ENCODE data around the gene DLGAP1. TPM values are rescaled to one million over a fixed set of nuclear protein-coding genes. Genes with fewer than 3 reads are reported as not detected.

The DLGAP1 gene
- total and polyA plus RNA-seq, 2 experiments from 2014 or later: 17.0 to 48.5 TPM

DNA sequence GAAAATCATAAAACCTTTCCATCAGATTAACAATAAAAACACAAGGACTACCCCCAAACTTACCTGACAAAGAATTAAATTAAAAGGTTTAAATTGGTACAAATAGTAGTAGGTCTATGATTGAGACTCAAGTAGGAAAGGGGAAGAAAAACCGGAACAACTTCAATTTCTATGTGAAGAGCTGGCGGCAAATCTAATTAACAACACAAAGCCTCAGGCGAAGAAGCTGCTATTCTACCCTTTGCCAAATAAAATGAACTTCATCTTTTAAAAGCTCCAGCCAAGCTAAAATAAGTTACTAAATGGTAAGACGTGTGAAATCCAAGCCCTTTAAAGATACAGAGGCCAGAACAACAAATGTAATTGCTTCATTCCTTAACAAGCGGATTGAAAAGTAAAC lies 146.5 kb downstream of the DLGAP1 start:
- Mint-ChIP-seq H3K4me3 (peak overlapping the region; percentile 43; the same call in 2 of the 3 replicates), H3K9me3 (peaks cover 2% of the 10 kb centered on the region; the same call in 2 of the 3 replicates), H3K4me1 (peaks cover 44% of the 10 kb centered on the region), H3K27me3 (ENCODE audit: insufficient read depth, low read depth, poor library complexity) (no peaks in the 10 kb centered on the region), H3K27ac (peak overlapping the region; percentile 34; the same call in 1 of the 2 replicates), H3K36me3 (ENCODE audit: low read depth) (peaks cover 6% of the 10 kb centered on the region; the same call in 2 of the 3 replicates)
- H3K4me2 ChIP-seq: peak overlapping the region; percentile 40
- H3F3A ChIP-seq (replicated peaks; ENCODE audit: low read depth): no peaks in the 10 kb centered on the region
- H3K79me2 ChIP-seq (replicated peaks; ENCODE audit: insufficient read depth): no peaks in the 10 kb centered on the region; the same call in 1 of the 2 replicates
- DNase-seq (ENCODE audit: low spot score) (peak; percentile 36), ATAC-seq (no peak)
- no peaks in the 10 kb centered on the region for H3K27me3 ChIP-seq (ENCODE audit: insufficient read depth)
- H3K9me2 ChIP-seq (ENCODE audit: insufficient read depth): no peaks in the 10 kb centered on the region
- H3K27ac ChIP-seq (ENCODE audit: low read depth): no peak overlapping the region
- TF ChIP-seq POLR2AphosphoS5 (IDR thresholded peaks at IDR 0.05; ENCODE audit: low read depth) (no peak), CREB1 (CRISPR knock-in tag; IDR thresholded peaks at IDR 0.05; ENCODE audit: low read depth) (no peak), NANOG (IDR thresholded peaks at IDR 0.05; ENCODE audit: borderline replicate concordance) (no peak), EZH2phosphoT487 (IDR thresholded peaks at IDR 0.05; ENCODE audit: unreplicated experiment) (no peak)
- TF ChIP-seq, protein P1, sequence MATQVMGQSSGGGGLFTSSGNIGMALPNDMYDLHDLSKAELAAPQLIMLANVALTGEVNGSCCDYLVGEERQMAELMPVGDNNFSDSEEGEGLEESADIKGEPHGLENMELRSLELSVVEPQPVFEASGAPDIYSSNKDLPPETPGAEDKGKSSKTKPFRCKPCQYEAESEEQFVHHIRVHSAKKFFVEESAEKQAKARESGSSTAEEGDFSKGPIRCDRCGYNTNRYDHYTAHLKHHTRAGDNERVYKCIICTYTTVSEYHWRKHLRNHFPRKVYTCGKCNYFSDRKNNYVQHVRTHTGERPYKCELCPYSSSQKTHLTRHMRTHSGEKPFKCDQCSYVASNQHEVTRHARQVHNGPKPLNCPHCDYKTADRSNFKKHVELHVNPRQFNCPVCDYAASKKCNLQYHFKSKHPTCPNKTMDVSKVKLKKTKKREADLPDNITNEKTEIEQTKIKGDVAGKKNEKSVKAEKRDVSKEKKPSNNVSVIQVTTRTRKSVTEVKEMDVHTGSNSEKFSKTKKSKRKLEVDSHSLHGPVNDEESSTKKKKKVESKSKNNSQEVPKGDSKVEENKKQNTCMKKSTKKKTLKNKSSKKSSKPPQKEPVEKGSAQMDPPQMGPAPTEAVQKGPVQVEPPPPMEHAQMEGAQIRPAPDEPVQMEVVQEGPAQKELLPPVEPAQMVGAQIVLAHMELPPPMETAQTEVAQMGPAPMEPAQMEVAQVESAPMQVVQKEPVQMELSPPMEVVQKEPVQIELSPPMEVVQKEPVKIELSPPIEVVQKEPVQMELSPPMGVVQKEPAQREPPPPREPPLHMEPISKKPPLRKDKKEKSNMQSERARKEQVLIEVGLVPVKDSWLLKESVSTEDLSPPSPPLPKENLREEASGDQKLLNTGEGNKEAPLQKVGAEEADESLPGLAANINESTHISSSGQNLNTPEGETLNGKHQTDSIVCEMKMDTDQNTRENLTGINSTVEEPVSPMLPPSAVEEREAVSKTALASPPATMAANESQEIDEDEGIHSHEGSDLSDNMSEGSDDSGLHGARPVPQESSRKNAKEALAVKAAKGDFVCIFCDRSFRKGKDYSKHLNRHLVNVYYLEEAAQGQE (IDR thresholded peaks at IDR 0.05; ENCODE audit: unreplicated experiment): no peak
- TF ChIP-seq, protein P2, sequence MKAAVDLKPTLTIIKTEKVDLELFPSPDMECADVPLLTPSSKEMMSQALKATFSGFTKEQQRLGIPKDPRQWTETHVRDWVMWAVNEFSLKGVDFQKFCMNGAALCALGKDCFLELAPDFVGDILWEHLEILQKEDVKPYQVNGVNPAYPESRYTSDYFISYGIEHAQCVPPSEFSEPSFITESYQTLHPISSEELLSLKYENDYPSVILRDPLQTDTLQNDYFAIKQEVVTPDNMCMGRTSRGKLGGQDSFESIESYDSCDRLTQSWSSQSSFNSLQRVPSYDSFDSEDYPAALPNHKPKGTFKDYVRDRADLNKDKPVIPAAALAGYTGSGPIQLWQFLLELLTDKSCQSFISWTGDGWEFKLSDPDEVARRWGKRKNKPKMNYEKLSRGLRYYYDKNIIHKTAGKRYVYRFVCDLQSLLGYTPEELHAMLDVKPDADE (IDR thresholded peaks at IDR 0.05): no peak
- TF ChIP-seq, protein P3, sequence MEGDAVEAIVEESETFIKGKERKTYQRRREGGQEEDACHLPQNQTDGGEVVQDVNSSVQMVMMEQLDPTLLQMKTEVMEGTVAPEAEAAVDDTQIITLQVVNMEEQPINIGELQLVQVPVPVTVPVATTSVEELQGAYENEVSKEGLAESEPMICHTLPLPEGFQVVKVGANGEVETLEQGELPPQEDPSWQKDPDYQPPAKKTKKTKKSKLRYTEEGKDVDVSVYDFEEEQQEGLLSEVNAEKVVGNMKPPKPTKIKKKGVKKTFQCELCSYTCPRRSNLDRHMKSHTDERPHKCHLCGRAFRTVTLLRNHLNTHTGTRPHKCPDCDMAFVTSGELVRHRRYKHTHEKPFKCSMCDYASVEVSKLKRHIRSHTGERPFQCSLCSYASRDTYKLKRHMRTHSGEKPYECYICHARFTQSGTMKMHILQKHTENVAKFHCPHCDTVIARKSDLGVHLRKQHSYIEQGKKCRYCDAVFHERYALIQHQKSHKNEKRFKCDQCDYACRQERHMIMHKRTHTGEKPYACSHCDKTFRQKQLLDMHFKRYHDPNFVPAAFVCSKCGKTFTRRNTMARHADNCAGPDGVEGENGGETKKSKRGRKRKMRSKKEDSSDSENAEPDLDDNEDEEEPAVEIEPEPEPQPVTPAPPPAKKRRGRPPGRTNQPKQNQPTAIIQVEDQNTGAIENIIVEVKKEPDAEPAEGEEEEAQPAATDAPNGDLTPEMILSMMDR (conservative IDR thresholded peaks at IDR 0.05; ENCODE audit: low read depth in 2 of 2): no peak
- H3K4me3 ChIP-seq: peak overlapping the region; percentile 4; the same call in 1 of the 2 replicates
- H2AFZ ChIP-seq: no peak overlapping the region
- no peaks in the 10 kb centered on the region for H4K20me1 ChIP-seq (replicated peaks; ENCODE audit: insufficient read depth)
- H3K4me1 ChIP-seq (ENCODE audit: insufficient read depth): peaks cover 32% of the 10 kb centered on the region
- no peaks in the 10 kb centered on the region for H3K36me3 ChIP-seq (ENCODE audit: insufficient read depth)

DNA sequence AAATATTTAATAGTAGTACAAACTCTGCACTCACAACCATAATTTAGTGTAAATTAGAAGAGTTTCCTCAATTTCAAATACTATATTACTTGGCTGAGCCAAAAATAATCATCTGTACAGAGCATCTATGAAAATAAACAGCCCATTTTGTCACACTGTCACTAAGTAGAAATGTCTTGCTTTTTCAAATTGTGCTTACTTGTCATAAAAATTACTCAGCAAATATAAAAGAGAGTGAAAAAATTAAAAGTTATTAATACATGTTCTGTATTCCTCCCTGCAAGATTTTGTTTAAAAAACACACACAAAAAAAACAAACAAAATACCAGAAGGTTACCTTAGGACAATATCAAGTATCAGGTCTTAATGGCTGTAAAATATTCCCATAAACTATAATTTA lies 155.7 kb downstream of the DLGAP1 start:
- Histone ChIP-seq H3K27ac (ENCODE audit: low read depth) (no peak overlapping the region), H4K20me1 (replicated peaks; ENCODE audit: insufficient read depth) (no peaks in the 10 kb centered on the region; the same call in 1 of the 2 replicates), H3K9me2 (ENCODE audit: insufficient read depth) (no peaks in the 10 kb centered on the region), H2AFZ (no peak overlapping the region), H3K4me2 (no peak overlapping the region), H3F3A (replicated peaks; ENCODE audit: low read depth) (no peaks in the 10 kb centered on the region), H3K27me3 (ENCODE audit: insufficient read depth) (no peaks in the 10 kb centered on the region), H3K36me3 (ENCODE audit: insufficient read depth) (no peaks in the 10 kb centered on the region), H3K4me3 (no peak overlapping the region), H3K79me2 (replicated peaks; ENCODE audit: insufficient read depth) (no peaks in the 10 kb centered on the region), H3K4me1 (ENCODE audit: insufficient read depth) (no peaks in the 10 kb centered on the region)
- Mint-ChIP-seq H3K27me3 (ENCODE audit: insufficient read depth, low read depth, poor library complexity) (peaks cover 2% of the 10 kb centered on the region), H3K27ac (no peak overlapping the region), H3K4me3 (no peak overlapping the region), H3K9me3 (no peaks in the 10 kb centered on the region), H3K4me1 (peaks cover 12% of the 10 kb centered on the region; the same call in 2 of the 3 replicates), H3K36me3 (ENCODE audit: low read depth) (no peaks in the 10 kb centered on the region)
- no peak for ATAC-seq
- DNase-seq (ENCODE audit: low spot score): no peak
- TF ChIP-seq STAT1 (IDR thresholded peaks at IDR 0.05; ENCODE audit: unreplicated experiment) (no peak), POLR2AphosphoS5 (IDR thresholded peaks at IDR 0.05; ENCODE audit: low read depth) (no peak)
- TF ChIP-seq, protein P4, sequence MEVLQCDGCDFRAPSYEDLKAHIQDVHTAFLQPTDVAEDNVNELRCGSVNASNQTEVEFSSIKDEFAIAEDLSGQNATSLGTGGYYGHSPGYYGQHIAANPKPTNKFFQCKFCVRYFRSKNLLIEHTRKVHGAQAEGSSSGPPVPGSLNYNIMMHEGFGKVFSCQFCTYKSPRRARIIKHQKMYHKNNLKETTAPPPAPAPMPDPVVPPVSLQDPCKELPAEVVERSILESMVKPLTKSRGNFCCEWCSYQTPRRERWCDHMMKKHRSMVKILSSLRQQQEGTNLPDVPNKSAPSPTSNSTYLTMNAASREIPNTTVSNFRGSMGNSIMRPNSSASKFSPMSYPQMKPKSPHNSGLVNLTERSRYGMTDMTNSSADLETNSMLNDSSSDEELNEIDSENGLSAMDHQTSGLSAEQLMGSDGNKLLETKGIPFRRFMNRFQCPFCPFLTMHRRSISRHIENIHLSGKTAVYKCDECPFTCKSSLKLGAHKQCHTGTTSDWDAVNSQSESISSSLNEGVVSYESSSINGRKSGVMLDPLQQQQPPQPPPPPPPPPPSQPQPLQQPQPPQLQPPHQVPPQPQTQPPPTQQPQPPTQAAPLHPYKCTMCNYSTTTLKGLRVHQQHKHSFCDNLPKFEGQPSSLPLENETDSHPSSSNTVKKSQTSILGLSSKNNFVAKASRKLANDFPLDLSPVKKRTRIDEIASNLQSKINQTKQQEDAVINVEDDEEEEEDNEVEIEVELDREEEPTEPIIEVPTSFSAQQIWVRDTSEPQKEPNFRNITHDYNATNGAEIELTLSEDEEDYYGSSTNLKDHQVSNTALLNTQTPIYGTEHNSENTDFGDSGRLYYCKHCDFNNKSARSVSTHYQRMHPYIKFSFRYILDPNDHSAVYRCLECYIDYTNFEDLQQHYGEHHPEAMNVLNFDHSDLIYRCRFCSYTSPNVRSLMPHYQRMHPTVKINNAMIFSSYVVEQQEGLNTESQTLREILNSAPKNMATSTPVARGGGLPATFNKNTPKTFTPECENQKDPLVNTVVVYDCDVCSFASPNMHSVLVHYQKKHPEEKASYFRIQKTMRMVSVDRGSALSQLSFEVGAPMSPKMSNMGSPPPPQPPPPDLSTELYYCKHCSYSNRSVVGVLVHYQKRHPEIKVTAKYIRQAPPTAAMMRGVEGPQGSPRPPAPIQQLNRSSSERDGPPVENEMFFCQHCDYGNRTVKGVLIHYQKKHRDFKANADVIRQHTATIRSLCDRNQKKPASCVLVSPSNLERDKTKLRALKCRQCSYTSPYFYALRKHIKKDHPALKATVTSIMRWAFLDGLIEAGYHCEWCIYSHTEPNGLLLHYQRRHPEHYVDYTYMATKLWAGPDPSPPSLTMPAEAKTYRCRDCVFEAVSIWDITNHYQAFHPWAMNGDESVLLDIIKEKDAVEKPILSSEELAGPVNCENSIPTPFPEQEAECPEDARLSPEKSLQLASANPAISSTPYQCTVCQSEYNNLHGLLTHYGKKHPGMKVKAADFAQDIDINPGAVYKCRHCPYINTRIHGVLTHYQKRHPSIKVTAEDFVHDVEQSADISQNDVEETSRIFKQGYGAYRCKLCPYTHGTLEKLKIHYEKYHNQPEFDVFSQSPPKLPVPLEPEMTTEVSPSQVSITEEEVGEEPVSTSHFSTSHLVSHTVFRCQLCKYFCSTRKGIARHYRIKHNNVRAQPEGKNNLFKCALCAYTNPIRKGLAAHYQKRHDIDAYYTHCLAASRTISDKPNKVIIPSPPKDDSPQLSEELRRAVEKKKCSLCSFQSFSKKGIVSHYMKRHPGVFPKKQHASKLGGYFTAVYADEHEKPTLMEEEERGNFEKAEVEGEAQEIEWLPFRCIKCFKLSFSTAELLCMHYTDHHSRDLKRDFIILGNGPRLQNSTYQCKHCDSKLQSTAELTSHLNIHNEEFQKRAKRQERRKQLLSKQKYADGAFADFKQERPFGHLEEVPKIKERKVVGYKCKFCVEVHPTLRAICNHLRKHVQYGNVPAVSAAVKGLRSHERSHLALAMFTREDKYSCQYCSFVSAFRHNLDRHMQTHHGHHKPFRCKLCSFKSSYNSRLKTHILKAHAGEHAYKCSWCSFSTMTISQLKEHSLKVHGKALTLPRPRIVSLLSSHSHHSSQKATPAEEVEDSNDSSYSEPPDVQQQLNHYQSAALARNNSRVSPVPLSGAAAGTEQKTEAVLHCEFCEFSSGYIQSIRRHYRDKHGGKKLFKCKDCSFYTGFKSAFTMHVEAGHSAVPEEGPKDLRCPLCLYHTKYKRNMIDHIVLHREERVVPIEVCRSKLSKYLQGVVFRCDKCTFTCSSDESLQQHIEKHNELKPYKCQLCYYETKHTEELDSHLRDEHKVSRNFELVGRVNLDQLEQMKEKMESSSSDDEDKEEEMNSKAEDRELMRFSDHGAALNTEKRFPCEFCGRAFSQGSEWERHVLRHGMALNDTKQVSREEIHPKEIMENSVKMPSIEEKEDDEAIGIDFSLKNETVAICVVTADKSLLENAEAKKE (CRISPR knock-in tag; IDR thresholded peaks at IDR 0.05): no peak

Data from GM23338 (cell line).